ENCODE results near the gene NEMP1. TPM values are rescaled to one million over a fixed set of nuclear protein-coding genes. Genes with fewer than 3 reads are reported as not detected.

The NEMP1 gene
- total and polyA plus RNA-seq, 2 of the 13 experiments (the other 11 are each of a cell fraction or from before 2014, with no cell fraction given): 11.4 to 12.9 TPM

GRCh38 chr12:57078519-57079404 is at the start of gene NEMP1 (continued):
- TF ChIP-seq ARID5B (CRISPR knock-in tag; IDR thresholded peaks at IDR 0.05) (peak; percentile 23; the same call in 1 of the 2 replicates), FLYWCH1 (CRISPR knock-in tag; IDR thresholded peaks at IDR 0.05) (no peak), ZFP36 (IDR thresholded peaks at IDR 0.05; ENCODE audit: borderline replicate concordance, low read depth, low read length, partially characterized antibody) (no peak), NR2F1 (CRISPR knock-in tag; IDR thresholded peaks at IDR 0.05) (no peak), ZFP41 (CRISPR knock-in tag; IDR thresholded peaks at IDR 0.05; ENCODE audit: borderline replicate concordance) (no peak), MYNN (CRISPR knock-in tag; IDR thresholded peaks at IDR 0.05; ENCODE audit: low read depth) (no peak), ZNF780A (CRISPR knock-in tag; IDR thresholded peaks at IDR 0.05) (no peak), FOSL2 (CRISPR knock-in tag; IDR thresholded peaks at IDR 0.05) (peak; percentile 29; the same call in 1 of the 2 replicates), TAF15 (IDR thresholded peaks at IDR 0.05; ENCODE audit: low read depth, low read length, poor library complexity, severe bottlenecking) (peak; percentile 82), ZNF879 (CRISPR knock-in tag; IDR thresholded peaks at IDR 0.05) (no peak), ZBTB39 (CRISPR knock-in tag; IDR thresholded peaks at IDR 0.05) (no peak), FOXO1 (CRISPR knock-in tag; IDR thresholded peaks at IDR 0.05) (no peak), NONO (IDR thresholded peaks at IDR 0.05) (no peak), NONO (CRISPR knock-in tag; conservative IDR thresholded peaks at IDR 0.05) (0 out of 2 replicates have a peak, but pooled peaks have one; percentile 49)

Data from HepG2 (cell line).